ENCODE results near the gene CCL8.

- TF ChIP-seq, protein P1, sequence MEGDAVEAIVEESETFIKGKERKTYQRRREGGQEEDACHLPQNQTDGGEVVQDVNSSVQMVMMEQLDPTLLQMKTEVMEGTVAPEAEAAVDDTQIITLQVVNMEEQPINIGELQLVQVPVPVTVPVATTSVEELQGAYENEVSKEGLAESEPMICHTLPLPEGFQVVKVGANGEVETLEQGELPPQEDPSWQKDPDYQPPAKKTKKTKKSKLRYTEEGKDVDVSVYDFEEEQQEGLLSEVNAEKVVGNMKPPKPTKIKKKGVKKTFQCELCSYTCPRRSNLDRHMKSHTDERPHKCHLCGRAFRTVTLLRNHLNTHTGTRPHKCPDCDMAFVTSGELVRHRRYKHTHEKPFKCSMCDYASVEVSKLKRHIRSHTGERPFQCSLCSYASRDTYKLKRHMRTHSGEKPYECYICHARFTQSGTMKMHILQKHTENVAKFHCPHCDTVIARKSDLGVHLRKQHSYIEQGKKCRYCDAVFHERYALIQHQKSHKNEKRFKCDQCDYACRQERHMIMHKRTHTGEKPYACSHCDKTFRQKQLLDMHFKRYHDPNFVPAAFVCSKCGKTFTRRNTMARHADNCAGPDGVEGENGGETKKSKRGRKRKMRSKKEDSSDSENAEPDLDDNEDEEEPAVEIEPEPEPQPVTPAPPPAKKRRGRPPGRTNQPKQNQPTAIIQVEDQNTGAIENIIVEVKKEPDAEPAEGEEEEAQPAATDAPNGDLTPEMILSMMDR (conservative IDR thresholded peaks at IDR 0.05; ENCODE audit: low read length): no peak
- no peak for TF ChIP-seq EZH2phosphoT487 (IDR thresholded peaks at IDR 0.05; ENCODE audit: borderline replicate concordance, low read depth, low read length)
Observed at GRCh38 chr17:34352191-34352590, 33.0 kb downstream of the CCL8 start.
